H1 (cell line): ENCODE data around the gene ITPKB. TPM values are rescaled to one million over a fixed set of nuclear protein-coding genes. Genes with fewer than 3 reads are reported as not detected.

Experiments
- CTCF ChIA-PET: fragments of 300-600 bp; sonication (Branson Sonifier 250); formaldehyde crosslinking; loops from one replicate; lab custom pipeline; 2021; ENCODE audit not compliant: partially characterized antibody; lab: Charles Lee
- POLR2A ChIA-PET: fragments of 300-600 bp; sonication (Branson Sonifier 250); formaldehyde crosslinking; loops from one replicate; lab custom pipeline; 2021; ENCODE audit warnings: inconsistent platforms; ENCODE audit not compliant: partially characterized antibody; lab: Charles Lee
- DNase-seq, 2 experiments: peaks; one replicate each; pipeline versions ENCODE4 v3.0.0 to v3.0.0-alpha.2; 2010 to 2022; ENCODE audit warnings: low spot score in 2 of 2, low read depth in 1 of 2, mixed read lengths in 1 of 2
- FAIRE-seq: peaks from 2 replicates; lab custom pipeline; 2011; peaks lifted over from hg19 to GRCh38; lab: Jason Lieb, UNC
- H2AFZ ChIP-seq: 2 replicates; pipeline ENCODE4 v1.8.1; 2012; ENCODE audit warnings: low read length, inconsistent platforms
- H2AK5ac ChIP-seq: 2 replicates; pipeline ENCODE4 v1.6.1; 2013; ENCODE audit warnings: low read depth, low read length
- H2BK120ac ChIP-seq: replicated peaks from 2 replicates; pipeline ENCODE3; 2013; ENCODE audit warnings: low read depth, low read length, inconsistent platforms
- H2BK12ac ChIP-seq: 2 replicates; pipeline ENCODE4 v1.6.1; 2013; ENCODE audit warnings: low read depth, low read length
- H2BK15ac ChIP-seq: 2 replicates; pipeline ENCODE4 v1.6.1; 2013; ENCODE audit warnings: low read length
- H2BK20ac ChIP-seq: 2 replicates; pipeline ENCODE4 v1.6.1; 2013; ENCODE audit warnings: low read length
- H2BK5ac ChIP-seq: 2 replicates; pipeline ENCODE4 v1.6.1; 2013; ENCODE audit warnings: low read depth, low read length
- H3K14ac ChIP-seq: 2 replicates; pipeline ENCODE4 v1.6.1; 2013; ENCODE audit warnings: inconsistent platforms; ENCODE audit not compliant: insufficient read length
- H3K18ac ChIP-seq: 2 replicates; pipeline ENCODE4 v1.6.1; 2013; ENCODE audit warnings: low read length; ENCODE audit errors: extremely low read depth
- H3K23ac ChIP-seq: 2 replicates; pipeline ENCODE4 v1.6.1; 2013; ENCODE audit warnings: inconsistent platforms; ENCODE audit not compliant: insufficient read length
- H3K23me2 ChIP-seq: 2 replicates; pipeline ENCODE4 v1.6.1; 2013; ENCODE audit warnings: low read depth, low read length
- H3K27ac ChIP-seq: 2 replicates; pipeline ENCODE4 v1.6.1; 2011; ENCODE audit warnings: low read depth, low read length, inconsistent platforms
- H3K27me3 ChIP-seq, 4 experiments: replicated peaks in 1 of 4; 1 replicate in 1 of 4; 2 replicates in 3 of 4; pipeline versions ENCODE4 v1.6.1 to v1.8.1; 2011 to 2013; ENCODE audit warnings: low read length in 3 of 4, mild to moderate bottlenecking in 3 of 4, inconsistent platforms in 2 of 4, mixed read lengths in 2 of 4, moderate library complexity in 1 of 4; ENCODE audit not compliant: control insufficient read depth in 3 of 4, insufficient read depth in 3 of 4; ENCODE audit errors: extremely low read depth in 1 of 4
- H3K36me3 ChIP-seq, 4 experiments: 2 replicates each; pipeline versions ENCODE4 v1.6.1 to v1.8.1; 2011 to 2013; ENCODE audit warnings: mild to moderate bottlenecking in 4 of 4, low read length in 3 of 4, moderate library complexity in 2 of 4, control low read depth in 1 of 4, inconsistent platforms in 1 of 4; ENCODE audit not compliant: insufficient read depth in 4 of 4, control insufficient read depth in 2 of 4
- H3K4ac ChIP-seq: replicated peaks from 2 replicates; pipeline ENCODE3; 2013; ENCODE audit warnings: low read length, low read depth, mixed read lengths, inconsistent platforms; ENCODE audit not compliant: insufficient read length
- H3K4me1 ChIP-seq, 4 experiments: replicated peaks in 1 of 4; 1 replicate in 1 of 4; 2 replicates in 3 of 4; pipeline versions ENCODE4 v1.6.1 to v1.8.1; 2011 to 2013; ENCODE audit warnings: low read length in 3 of 4, inconsistent platforms in 2 of 4, mixed read lengths in 1 of 4; ENCODE audit not compliant: insufficient read depth in 4 of 4, control insufficient read depth in 3 of 4
- H3K4me2 ChIP-seq, 2 experiments: 2 replicates each; pipeline versions ENCODE4 v1.6.1 to v1.8.1; 2011 to 2013; ENCODE audit warnings: low read depth in 2 of 2, low read length in 2 of 2, control low read depth in 1 of 2, inconsistent platforms in 1 of 2, mild to moderate bottlenecking in 1 of 2; ENCODE audit not compliant: insufficient read depth in 1 of 2
- H3K4me3 ChIP-seq, 4 experiments: fragments of 200-600, 300-600 bp in 1 of 4; sonication (generic), shearing (Covaris generic), sonication (Bioruptor Twin) in 1 of 4; 2 replicates each; pipeline versions ENCODE4 v1.5.1 to v1.8.1; 2011 to 2016; ENCODE audit warnings: low read length in 4 of 4, low read depth in 3 of 4, control low read depth in 2 of 4, inconsistent platforms in 2 of 4, mild to moderate bottlenecking in 2 of 4, mixed read lengths in 1 of 4, moderate library complexity in 1 of 4; ENCODE audit not compliant: insufficient read depth in 2 of 4; ENCODE audit errors: extremely low read depth in 1 of 4
- H3K56ac ChIP-seq: replicated peaks from 2 replicates; pipeline ENCODE3; 2013; ENCODE audit warnings: low read depth, mild to moderate bottlenecking, mixed read lengths, low read length, inconsistent platforms; ENCODE audit not compliant: insufficient read length
- H3K79me1 ChIP-seq: 2 replicates; pipeline ENCODE4 v1.6.1; 2013; ENCODE audit warnings: low read depth, low read length, control low read depth
- H3K79me2 ChIP-seq, 2 experiments: 2 replicates each; pipeline versions ENCODE4 v1.6.1 to v1.8.1; 2012 to 2013; ENCODE audit warnings: low read length in 2 of 2, mild to moderate bottlenecking in 2 of 2, inconsistent platforms in 1 of 2; ENCODE audit not compliant: insufficient read depth in 2 of 2, control insufficient read depth in 1 of 2
- H3K9ac ChIP-seq, 4 experiments: replicated peaks in 1 of 4; 1 replicate in 1 of 4; 2 replicates in 3 of 4; pipeline versions ENCODE4 v1.6.1 to v1.8.1; 2011 to 2013; ENCODE audit warnings: low read depth in 3 of 4, low read length in 3 of 4, control low read depth in 2 of 4, mild to moderate bottlenecking in 2 of 4, moderate library complexity in 2 of 4, inconsistent platforms in 1 of 4; ENCODE audit errors: extremely low read depth in 1 of 4
- H3K9me3 ChIP-seq, 2 experiments: 2 replicates each; pipeline versions ENCODE4 v1.6.1 to v1.8.1; 2012 to 2013; ENCODE audit warnings: mild to moderate bottlenecking in 2 of 2, moderate library complexity in 2 of 2, control low read depth in 1 of 2, inconsistent platforms in 1 of 2, low read depth in 1 of 2, low read length in 1 of 2, mixed read lengths in 1 of 2; ENCODE audit not compliant: insufficient read depth in 2 of 2
- H4K20me1 ChIP-seq, 2 experiments: replicated peaks in 1 of 2; 2 replicates each; pipeline versions ENCODE3 to v1.8.1; 2011 to 2013; ENCODE audit warnings: inconsistent platforms in 2 of 2, low read length in 2 of 2, mild to moderate bottlenecking in 1 of 2; ENCODE audit not compliant: insufficient read depth in 2 of 2, control insufficient read depth in 1 of 2
- H4K5ac ChIP-seq: 2 replicates; pipeline ENCODE4 v1.6.1; 2013; ENCODE audit warnings: low read length, low read depth, mixed read lengths, inconsistent platforms; ENCODE audit not compliant: insufficient read length
- H4K8ac ChIP-seq: 2 replicates; pipeline ENCODE4 v1.8.0; 2013; ENCODE audit warnings: mild to moderate bottlenecking, moderate library complexity, low read length, inconsistent platforms; ENCODE audit not compliant: insufficient read depth; ENCODE audit errors: extremely low read depth
- H4K91ac ChIP-seq: replicated peaks from 2 replicates; pipeline ENCODE3; 2013; ENCODE audit warnings: low read length, mixed read lengths, inconsistent platforms; ENCODE audit not compliant: insufficient read length
- CHD2 ChIP-seq: IDR thresholded peaks from 2 replicates; pipeline ENCODE4 v1.6.1; 2012; ENCODE audit warnings: low read length, improper control_type of control experiment
- MAX ChIP-seq: IDR thresholded peaks from 2 replicates; pipeline ENCODE4 v1.6.1; 2012; ENCODE audit warnings: inconsistent platforms
- SUZ12 ChIP-seq: fragments of 200-600 bp; sonication (generic); IDR thresholded peaks from 2 replicates; pipeline ENCODE4 v1.6.1; 2012; ENCODE audit warnings: mild to moderate bottlenecking, inconsistent platforms, low read length, moderate library complexity, mixed read lengths
- WGBS, 2 experiments: shearing (Covaris generic) in 1 of 2; methylation state at CpG; one replicate each; pipeline versions ENCODE4 v1.1.6 to v1.1.7; 2013 to 2015; ENCODE audit warnings: low lambda C conversion rate in 2 of 2, mixed read lengths in 2 of 2, inconsistent platforms in 1 of 2, low coverage in 1 of 2, missing lambda C conversion rate in 1 of 2; ENCODE audit not compliant: insufficient replicate concordance in 2 of 2, insufficient coverage in 1 of 2, insufficient read length in 1 of 2; ENCODE audit errors: extremely low coverage in 1 of 2, missing lambda C conversion rate in 1 of 2; 5-methylcytosine and 5-hydroxymethylcytosine counted together
- polyA plus RNA-seq, 7 experiments: library from polyadenylated mRNA; depleted of rRNA in 3 of 7; stranded (reverse) in 5 of 7; unstranded in 2 of 7; fragments of >200 nt in 5 of 7; fragments of 200-250 nt in 2 of 7; gene quantifications; 1 replicate in 5 of 7; 2 replicates in 1 of 7; 4 replicates in 1 of 7; pipeline versions ENCODE4 v1.2.1 to v1.2.3, GENCODE V29; 2011 to 2013; ENCODE audit warnings: missing spikeins in 2 of 7, mixed read lengths in 2 of 7
- total RNA-seq: library from RNA; stranded (reverse); fragmentation: NEBNext Ultra II Directional; extraction: Animal tissue kit (Norgen Biotek cat#: 25700); gene quantifications from 2 replicates; pipeline ENCODE4 v1.2.1, GENCODE V29; 2021

The ITPKB gene
- total and polyA plus RNA-seq, 2 of the 8 experiments (the other 6 are each of a cell fraction or from before 2014, with no cell fraction given), result 1.7 to 4.8 TPM

DNA sequence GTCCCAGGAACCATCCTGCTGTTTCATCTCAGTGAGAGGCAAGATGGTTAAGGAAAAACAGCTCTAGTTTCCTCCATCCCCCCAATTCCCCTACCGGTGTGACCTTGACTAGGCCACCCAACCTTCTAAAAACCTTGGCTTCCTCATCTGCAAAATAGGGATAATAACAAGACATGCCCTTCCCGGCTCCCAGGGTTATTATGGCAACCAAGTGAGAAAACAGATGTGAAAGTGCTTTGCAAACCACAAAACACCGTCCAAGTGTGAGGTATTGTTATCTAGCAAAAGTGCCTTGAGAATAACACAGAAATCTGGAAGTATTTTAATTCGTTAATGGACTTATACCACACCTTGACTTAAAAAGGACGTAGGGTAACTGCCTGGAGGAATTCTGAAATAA, 62.7 kb downstream of the ITPKB start:
- H2AK5ac ChIP-seq, result no peak overlapping the region
- H2BK20ac ChIP-seq, result no peak overlapping the region
- H2BK12ac ChIP-seq, result no peak overlapping the region
- H4K8ac ChIP-seq, result no peak overlapping the region
- POLR2A ChIA-PET, result interaction anchor here (0.6 kb wide), 1 partner anchor 229 kb away, joined by 3 read pairs; no protein-coding TSS in a partner anchor
- no peaks in the 10 kb centered on the region; the same call in 1 of the 2 replicates for H3K79me1 ChIP-seq
- no peak overlapping the region for H4K91ac ChIP-seq
- H3K18ac ChIP-seq, result no peak overlapping the region
- peaks cover 3% of the 10 kb centered on the region; the same call in 1 of the 2 replicates for H3K23me2 ChIP-seq
- H3K56ac ChIP-seq, result no peak overlapping the region
- CTCF ChIA-PET, result interaction anchor here (1.0 to 1.2 kb wide), 4 partner anchors 9 to 50 kb away, joined by 3 to 5 read pairs (median 3); no protein-coding TSS in a partner anchor
- no peaks in the 10 kb centered on the region for H4K20me1 ChIP-seq
- no peaks in the 10 kb centered on the region for H3K79me2 ChIP-seq
- no peak overlapping the region for H3K4me2 ChIP-seq
- no peak overlapping the region for H2BK5ac ChIP-seq
- H2BK120ac ChIP-seq, result no peak overlapping the region
- H3K4me3 ChIP-seq, result no peak overlapping the region
- H3K9me3 ChIP-seq, result no peaks in the 10 kb centered on the region
- peaks cover 0 to 17% (median 7%) of the 10 kb centered on the region in 4 experiments; a peak in 4 of 7 replicates for H3K27me3 ChIP-seq
- no peak overlapping the region for H4K5ac ChIP-seq
- H3K23ac ChIP-seq, result no peak overlapping the region
- TF ChIP-seq CHD2 (no peak), SUZ12 (no peak), MAX (no peak)
- TF ChIP-seq, all 59 proteins: peak for 0
- no peak for FAIRE-seq
- Histone ChIP-seq H3K4me1 (peaks cover 6 to 16% (median 13%) of the 10 kb centered on the region in 4 experiments; a peak in 6 of 7 replicates), H3K27ac (no peak overlapping the region), H2AFZ (no peak overlapping the region), H3K4ac (no peak overlapping the region), H3K36me3 (no peaks in the 10 kb centered on the region), H2BK15ac (no peak overlapping the region), H3K14ac (no peak overlapping the region), H3K9ac (no peak overlapping the region)
- 88% methylated on average over 5 of the region's 5 CpGs; no CpG with 5 or more reads in 1 of the 2 experiments for WGBS, 2 experiments
- DNase-seq, result no peak
